GM18868 (cell line): ENCODE results near the gene NDUFAF8.

ENCODE experiments used
- ATAC-seq: cut with Tn5 transposase; IDR thresholded peaks from one replicate; pipeline ENCODE4 v1.9.1; 2021; ENCODE audit warnings: mild to moderate bottlenecking, moderate library complexity; ENCODE audit not compliant: unreplicated experiment

Gene NDUFAF8

GRCh38 chr17:81237591-81238489 lies 1.3 kb upstream of the NDUFAF8 start:
- ATAC-seq, result no peak

- no peak for ATAC-seq
Measured at GRCh38 chr17:81238490-81238814, 666 bp upstream of the NDUFAF8 start.

- ATAC-seq, result no peak
Measured at GRCh38 chr17:81239714-81240555, 817 bp downstream of the NDUFAF8 start.

- no peak for ATAC-seq
Measured at GRCh38 chr17:81240761-81241160, 1.6 kb downstream of the NDUFAF8 start.

- ATAC-seq, result no peak
Measured at GRCh38 chr17:81241203-81241602, 2.1 kb downstream of the NDUFAF8 start.

- no peak for ATAC-seq
Measured at GRCh38 chr17:81241648-81242420, 2.7 kb downstream of the NDUFAF8 start.

GRCh38 chr17:81242421-81243332 lies 3.6 kb downstream of the NDUFAF8 start:
- no peak for ATAC-seq

- no peak for ATAC-seq
Measured at GRCh38 chr17:81243333-81243664, 4.2 kb downstream of the NDUFAF8 start.

GRCh38 chr17:81244358-81245023 lies 5.4 kb downstream of the NDUFAF8 start:
- ATAC-seq, result no peak

GRCh38 chr17:81245024-81245664 lies 6.0 kb downstream of the NDUFAF8 start:
- ATAC-seq, result peak; percentile 52

GRCh38 chr17:81245665-81246342 lies 6.7 kb downstream of the NDUFAF8 start:
- ATAC-seq, result no peak

GRCh38 chr17:81246343-81246670 lies 7.2 kb downstream of the NDUFAF8 start:
- no peak for ATAC-seq

GRCh38 chr17:81246679-81247338 lies 7.7 kb downstream of the NDUFAF8 start:
- no peak for ATAC-seq

GRCh38 chr17:81247339-81247990 lies 8.3 kb downstream of the NDUFAF8 start:
- no peak for ATAC-seq

- ATAC-seq, result no peak
Measured at GRCh38 chr17:81248649-81249048, 9.5 kb downstream of the NDUFAF8 start.

GRCh38 chr17:81249223-81250040 lies 10.3 kb downstream of the NDUFAF8 start:
- ATAC-seq, result no peak
